ENCODE results near the gene NAB1.
A peak's percentile ranks its signal among the peaks of the same experiment; 100 is the strongest.

NAB1 gene

DNA sequence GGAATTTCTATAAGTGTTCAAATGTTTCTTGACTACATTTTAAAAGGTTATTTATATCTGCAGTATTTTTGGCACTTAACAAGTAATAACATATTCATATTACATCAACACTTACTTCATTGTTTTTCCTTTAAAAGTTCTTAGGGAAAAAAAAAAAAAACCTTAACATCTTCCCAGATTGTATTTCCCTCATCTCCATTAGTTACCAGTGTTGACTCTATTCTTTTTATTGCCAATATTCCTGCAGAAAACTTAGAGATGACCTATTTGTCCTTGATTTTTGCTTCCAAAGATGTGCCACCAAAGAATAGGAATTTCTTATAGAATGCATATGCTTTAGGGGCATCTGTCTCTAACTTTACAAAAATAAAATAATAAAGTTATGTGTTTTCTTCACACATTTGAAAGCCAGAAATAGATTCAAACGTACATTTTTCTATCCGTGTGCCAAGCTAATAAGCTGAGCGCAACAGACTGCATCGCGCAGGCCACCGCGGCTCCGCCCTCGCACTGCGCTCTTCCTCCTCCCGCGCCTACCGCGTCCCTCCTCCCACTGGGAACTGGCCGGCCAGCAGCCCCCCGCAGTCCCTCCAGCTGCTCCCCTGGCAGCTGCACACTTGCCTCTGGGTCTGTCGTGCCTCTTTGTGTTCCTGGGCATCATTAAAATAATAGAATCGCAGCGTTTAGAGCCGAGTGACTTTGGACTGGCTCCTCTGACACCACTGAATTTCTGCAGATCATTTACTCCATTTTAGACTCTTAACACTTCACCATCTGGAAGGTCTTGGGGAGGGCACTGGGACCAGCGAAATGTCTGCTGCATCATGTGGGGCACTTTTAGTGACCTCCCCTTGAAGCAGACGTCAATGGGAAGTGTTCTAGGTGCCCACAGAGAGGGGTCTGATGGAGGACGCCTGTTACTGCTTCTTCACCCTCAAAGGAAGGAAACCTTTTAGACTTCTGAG is 21.2 kb upstream of the NAB1 start:
- peak; percentile 62 for DNase-seq (ENCODE audit: extremely low spot score)
- ChIA-PET POLR2A (no interaction called here), CTCF (interaction anchor here (0.8 to 4.7 kb wide), 4 partner anchors 7 to 15 kb away, joined by 3 to 23 read pairs (median 5); no protein-coding TSS in a partner anchor)
- TF ChIP-seq, protein P1, sequence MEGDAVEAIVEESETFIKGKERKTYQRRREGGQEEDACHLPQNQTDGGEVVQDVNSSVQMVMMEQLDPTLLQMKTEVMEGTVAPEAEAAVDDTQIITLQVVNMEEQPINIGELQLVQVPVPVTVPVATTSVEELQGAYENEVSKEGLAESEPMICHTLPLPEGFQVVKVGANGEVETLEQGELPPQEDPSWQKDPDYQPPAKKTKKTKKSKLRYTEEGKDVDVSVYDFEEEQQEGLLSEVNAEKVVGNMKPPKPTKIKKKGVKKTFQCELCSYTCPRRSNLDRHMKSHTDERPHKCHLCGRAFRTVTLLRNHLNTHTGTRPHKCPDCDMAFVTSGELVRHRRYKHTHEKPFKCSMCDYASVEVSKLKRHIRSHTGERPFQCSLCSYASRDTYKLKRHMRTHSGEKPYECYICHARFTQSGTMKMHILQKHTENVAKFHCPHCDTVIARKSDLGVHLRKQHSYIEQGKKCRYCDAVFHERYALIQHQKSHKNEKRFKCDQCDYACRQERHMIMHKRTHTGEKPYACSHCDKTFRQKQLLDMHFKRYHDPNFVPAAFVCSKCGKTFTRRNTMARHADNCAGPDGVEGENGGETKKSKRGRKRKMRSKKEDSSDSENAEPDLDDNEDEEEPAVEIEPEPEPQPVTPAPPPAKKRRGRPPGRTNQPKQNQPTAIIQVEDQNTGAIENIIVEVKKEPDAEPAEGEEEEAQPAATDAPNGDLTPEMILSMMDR (IDR thresholded peaks at IDR 0.05; ENCODE audit: control extremely low read depth, extremely low read depth, low read depth, missing control alignments), result no peak

DNA sequence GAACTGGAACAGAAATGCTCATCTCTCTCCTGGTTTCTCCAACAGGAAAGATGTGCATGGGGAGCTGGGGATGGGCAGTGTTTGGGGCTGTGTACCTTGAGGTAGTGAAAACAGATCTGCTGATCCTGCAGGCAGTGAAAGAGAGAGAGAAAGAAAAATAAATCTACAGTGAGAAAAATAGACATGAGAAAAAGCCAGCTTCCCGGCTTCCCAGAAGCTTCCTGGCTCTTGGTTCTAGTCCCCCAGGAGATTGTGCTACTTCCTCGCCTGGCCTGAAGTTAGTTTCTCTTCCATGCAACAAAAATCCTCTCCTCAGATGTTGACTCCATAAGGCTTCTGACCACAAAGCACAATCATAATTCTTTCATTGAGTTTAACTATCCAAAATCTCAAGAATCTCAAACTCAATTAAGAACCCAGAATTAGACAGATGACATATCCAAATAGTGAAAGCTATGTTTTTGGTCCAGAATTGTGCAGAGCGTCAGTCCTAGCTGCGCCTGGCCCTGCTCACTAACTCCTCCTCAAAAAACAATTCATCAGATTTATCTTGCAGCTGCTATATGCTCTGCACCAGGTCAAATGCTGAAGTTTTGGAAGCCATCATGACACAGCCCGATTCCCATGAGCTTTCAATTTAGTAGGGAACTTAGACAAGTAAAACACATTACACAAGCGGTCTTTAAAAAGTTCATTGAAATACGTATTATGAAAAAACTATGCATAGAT is 20.1 kb upstream of the NAB1 start:
- DNase-seq (ENCODE audit: extremely low spot score), result no peak
- TF ChIP-seq, protein P1 (IDR thresholded peaks at IDR 0.05; ENCODE audit: control extremely low read depth, extremely low read depth, low read depth, missing control alignments), result no peak
- POLR2A ChIA-PET, result interaction anchor here (0.6 kb wide), 1 partner anchor 256 kb away, joined by 3 read pairs; no protein-coding TSS in a partner anchor
- CTCF ChIA-PET, result interaction anchor here (0.7 to 1.5 kb wide), 11 partner anchors 9 to 52 kb away, joined by 3 to 6 read pairs (median 3); no protein-coding TSS in a partner anchor

DNA sequence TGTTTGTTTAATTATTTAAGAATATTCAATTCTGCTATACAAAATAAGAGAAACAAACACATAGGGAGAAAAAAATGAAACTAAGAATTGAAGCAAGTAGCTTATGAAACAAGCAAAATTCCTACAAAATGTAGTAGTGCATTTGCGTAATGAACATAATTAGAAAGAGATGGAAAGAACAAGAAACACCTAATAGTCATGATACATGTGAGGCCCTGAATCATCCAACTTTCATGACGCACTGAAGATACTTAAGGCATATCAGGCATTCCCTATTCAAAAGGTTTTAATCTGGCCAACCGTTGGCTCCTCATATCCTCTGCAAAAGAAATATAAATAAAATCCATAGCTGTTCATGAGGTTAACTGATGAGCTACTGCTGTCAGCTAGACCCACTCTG is 14.5 kb upstream of the NAB1 start:
- TF ChIP-seq, protein P1 (IDR thresholded peaks at IDR 0.05; ENCODE audit: control extremely low read depth, extremely low read depth, low read depth, missing control alignments), result no peak
- no peak for DNase-seq (ENCODE audit: extremely low spot score)
- CTCF ChIA-PET, result interaction anchor here (0.8 to 3.8 kb wide), 9 partner anchors 8 to 88 kb away, joined by 4 to 23 read pairs (median 6); no protein-coding TSS in a partner anchor
- POLR2A ChIA-PET, result no interaction called here

DNA sequence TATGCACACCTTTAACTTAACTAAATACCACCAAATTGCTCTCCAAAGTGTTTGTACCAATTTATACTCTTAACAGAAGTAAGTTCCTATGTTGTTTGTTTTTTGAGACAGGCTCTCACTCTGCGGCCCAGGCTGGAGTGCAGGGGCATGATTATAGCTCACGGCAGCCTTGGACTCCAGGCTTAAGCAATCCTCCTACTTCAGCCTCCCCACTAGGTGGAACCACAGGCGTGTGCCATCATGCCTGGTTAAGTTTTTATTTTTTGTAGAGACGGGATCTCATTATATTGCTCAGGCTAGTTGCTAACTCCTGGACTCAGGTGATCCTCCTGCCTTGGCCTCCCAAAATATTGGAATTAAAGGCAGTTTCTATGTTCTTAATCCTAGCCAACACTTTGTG is 13.1 kb upstream of the NAB1 start:
- TF ChIP-seq, protein P1 (IDR thresholded peaks at IDR 0.05; ENCODE audit: control extremely low read depth, extremely low read depth, low read depth, missing control alignments), result peak; percentile 13
- ChIA-PET CTCF (interaction anchor here (0.8 to 3.8 kb wide), 14 partner anchors 9 to 215 kb away, joined by 3 to 23 read pairs (median 4); no protein-coding TSS in a partner anchor), POLR2A (no interaction called here)
- DNase-seq (ENCODE audit: extremely low spot score), result no peak

DNA sequence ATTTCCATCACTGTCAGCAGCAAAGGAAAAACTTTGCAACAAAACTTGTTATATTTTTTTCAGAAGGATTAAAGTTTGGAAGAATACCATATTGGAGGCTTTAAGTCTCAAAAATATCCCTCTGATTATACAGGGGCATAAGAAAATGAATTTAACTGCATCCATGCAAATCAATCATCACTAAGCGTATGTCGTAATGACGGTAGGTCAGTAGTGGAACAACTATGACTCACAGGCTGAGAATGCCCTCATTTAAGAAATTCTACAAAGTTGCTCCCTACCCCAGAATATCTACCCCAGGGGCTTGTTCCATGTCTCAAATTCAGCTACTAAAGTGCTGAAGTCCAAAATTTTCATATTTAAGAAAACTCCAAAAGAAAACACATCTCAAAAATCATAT is 12.5 kb upstream of the NAB1 start:
- ChIA-PET CTCF (interaction anchor here (1.2 to 3.8 kb wide), 11 partner anchors 8 to 214 kb away, joined by 3 to 23 read pairs (median 6); no protein-coding TSS in a partner anchor), POLR2A (no interaction called here)
- DNase-seq (ENCODE audit: extremely low spot score), result no peak
- TF ChIP-seq, protein P1 (IDR thresholded peaks at IDR 0.05; ENCODE audit: control extremely low read depth, extremely low read depth, low read depth, missing control alignments), result no peak

DNA sequence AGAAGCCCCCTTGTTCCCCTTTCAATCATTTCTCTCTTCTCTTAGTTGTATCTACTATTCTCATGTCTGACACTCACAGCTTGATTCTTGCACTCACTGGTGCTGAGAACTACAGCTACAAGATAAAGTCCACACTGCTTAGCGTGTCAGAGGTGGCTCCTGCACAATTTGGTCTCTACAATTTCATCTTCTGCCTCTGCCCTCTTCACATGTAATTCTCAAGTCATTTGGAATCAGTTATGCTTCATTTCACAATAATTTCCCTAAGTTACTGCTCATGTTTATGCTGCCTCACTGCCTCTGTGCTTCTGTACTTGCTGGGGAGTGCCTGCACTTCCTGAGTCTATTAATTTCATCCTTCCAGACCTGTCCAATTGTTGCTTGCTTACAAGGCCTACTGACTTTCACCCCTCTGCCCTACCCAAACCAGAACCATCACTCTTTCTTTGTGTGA is 11.6 kb upstream of the NAB1 start:
- TF ChIP-seq, protein P1 (IDR thresholded peaks at IDR 0.05; ENCODE audit: control extremely low read depth, extremely low read depth, low read depth, missing control alignments), result no peak
- CTCF ChIA-PET, result interaction anchor here (1.4 to 2.9 kb wide), 2 partner anchors 26 to 43 kb away, joined by 3 to 23 read pairs; no protein-coding TSS in a partner anchor
- POLR2A ChIA-PET, result no interaction called here
- DNase-seq (ENCODE audit: extremely low spot score), result no peak
